CD4-positive, alpha-beta T cell treated with Interleukin-4 for 4 hours (primary cell): Measurements from ENCODE around the gene PTPRN2.
"Not testable (repeated sequence)": the region's sequence is repeated elsewhere in the genome, so short reads cannot be mapped to it uniquely, and the experiment has no call there.

Source experiments
- DNase-seq: peaks from one replicate; pipeline ENCODE4 v3.0.0-alpha.2; 2020

Gene PTPRN2

DNA sequence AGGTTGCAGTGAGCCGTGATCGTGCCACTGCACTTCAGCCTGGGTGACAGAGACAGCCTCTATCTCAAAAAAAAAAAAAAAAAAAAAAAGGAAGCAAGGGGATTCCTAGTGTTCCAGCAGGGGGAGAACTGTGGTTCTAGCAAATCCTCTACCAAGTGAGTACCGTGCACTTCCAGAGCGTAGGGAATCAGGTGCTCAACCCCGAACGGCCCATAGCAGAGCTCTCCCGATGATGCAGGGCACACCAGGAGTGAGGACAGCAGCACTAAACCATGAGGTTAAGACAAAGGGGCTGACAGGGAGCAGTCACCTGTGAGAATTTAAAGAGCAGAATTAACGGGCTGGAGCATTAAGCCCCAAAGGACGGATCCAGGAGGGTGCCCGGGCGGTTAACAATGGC lies 173.6 kb downstream of the PTPRN2 start:
- no peak for DNase-seq

DNA sequence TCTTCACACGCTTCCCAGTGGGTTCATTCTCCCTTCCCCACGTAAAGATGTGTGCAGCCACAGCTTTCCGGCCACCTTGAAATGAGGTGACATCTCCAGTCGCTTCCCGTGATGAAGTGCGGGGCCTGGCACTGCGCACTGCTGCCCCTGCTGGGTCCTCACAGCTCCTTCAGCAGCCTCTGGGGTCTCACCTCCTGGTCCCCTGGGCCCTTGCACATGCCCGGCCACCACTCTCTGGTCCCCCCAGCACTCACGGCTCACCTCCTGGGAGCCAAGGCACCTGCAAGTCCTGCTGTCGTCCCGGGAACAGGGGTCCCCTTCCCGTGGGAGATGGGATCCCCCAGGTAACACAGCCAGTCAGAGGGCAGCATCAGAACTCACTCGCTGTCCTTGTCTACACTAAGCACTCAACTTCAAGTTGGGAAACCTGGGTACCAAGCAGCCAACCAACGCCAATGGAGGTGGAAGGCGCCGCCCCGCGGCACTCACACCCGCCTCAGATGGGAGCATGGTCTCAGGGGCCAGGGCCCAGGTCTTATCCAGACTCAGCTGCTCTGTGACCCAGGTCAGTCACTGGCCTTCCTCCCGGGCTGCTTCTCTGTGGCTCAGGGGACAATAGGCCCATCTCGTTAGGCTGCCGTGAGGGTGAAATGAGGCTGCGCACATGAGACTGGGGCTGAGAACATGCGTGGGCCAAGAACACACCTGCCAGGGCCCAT lies 176.2 kb downstream of the PTPRN2 start:
- DNase-seq, result no peak

DNA sequence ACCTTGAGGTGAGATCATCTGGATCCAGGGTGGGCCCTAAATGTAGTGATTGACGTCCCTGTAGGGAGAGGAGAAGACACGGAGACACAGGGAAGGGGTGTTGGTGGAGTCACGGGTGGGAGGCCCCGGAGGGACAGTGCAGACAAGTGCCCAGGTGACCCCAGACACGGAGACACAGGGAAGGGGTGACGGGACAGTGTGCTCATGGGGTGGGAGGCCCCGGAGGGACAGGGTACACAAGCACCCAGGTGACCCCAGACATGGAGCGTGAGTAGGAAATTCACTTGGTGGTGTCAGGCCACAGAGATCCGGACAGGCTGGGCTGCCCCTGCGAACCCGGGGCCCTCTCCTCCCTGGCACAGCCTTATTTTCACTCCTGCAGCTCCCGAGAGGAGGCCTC lies 176.9 kb downstream of the PTPRN2 start:
- DNase-seq, result no peak

DNA sequence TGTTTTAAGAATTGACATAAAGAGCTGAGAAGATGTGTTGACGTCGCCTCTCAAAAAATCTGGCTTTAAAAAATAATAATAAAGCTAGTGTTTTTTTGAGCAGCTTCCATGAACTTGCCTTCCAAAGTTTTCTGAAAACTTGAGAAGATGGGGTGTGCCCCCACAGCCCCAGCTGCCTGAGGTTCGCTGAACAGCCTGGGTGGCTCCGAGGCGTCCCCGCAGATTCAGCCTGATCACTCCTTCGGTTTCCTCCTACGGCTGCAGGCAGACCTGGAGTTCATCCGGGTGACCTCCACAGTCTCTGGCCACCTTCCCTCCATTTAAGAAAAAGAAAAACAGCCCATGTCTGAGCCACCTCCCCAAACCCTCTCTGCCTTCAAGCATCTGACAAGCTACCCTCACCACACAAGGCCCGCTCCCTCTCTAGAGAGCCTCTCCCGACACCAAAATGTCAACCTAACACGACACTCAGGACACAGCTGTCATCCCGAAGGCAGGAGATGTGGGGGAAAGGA lies 177.8 kb downstream of the PTPRN2 start:
- DNase-seq, result no peak

DNA sequence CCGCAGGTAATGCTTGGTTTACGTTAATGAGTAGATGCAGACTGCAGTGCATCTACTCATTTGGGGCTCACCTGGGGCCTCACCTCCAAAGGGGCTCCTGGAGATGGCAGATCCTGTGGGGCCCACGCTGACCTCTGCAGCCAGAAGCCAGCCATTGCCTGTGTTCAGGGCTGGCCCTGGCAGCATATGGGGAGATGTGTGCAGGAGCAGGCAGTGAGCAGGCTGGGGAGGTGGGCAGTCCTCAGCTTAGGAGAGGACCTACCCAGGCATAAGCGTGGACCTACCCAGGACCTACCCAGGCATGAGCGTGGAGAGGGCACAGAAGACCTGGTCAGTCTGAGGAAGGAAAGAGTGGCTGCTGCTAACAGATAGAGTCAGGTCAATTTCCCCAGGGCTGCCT lies 178.5 kb downstream of the PTPRN2 start:
- no peak for DNase-seq

DNA sequence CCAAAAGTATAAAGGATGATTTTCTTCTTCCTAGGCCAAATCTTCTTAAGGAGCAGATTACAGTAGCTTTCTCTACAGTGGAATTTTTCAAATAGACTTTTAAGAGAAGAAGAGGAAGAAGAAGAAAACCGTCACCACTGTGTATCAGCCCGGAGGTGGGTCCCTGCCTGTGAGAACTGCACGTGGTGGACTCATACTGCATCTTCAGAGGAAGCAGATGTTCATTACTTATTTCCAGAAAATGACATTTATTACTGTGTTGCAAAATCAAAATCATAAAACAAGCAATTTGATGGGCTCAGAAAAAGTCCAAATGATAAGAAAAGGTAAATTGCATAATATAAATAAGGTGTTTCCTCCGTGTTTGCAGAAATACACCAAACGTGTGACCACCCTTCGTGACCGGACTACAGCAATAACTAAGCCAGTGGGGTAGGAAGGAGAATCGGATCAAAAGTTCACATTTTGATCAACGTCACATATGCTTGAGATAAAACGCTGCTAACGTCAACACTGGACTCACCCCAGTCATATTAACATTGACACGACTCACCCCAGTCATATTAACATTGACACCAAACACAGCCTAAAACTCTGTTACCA lies 179.2 kb downstream of the PTPRN2 start:
- no peak for DNase-seq

DNA sequence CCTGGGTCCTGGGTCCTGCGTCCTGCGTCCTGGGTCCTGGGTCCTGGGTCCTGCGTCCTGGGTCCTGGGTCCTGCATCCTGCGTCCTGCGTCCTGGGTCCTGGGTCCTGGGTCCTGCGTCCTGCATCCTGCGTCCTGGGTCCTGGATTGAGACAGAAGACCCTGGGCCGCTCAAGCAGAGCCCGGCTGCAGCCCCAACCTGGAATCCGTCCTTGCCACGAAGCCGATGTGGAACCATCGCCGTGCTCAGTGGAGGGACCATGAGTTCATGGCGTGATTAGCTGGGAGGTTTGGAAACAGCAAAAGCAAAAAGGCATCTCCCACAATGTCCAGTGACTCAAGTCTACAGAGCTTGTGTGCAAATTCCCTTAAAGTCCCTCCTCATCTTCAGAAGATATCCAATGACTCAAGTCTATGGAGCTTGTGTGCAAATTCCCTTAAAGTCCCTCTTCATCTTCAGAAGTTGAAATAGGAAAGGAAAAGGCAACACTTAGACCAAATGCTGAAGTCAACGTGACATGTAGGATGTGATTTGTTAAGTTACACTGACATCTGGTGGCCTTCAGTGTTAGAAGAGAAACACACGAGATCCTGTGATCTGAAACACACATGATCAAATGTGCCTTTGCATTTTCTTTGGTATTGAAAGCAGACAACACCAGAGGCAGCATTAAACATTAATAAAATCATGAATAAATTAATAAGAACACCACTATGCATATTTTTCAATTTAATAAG lies 179.9 kb downstream of the PTPRN2 start:
- no peak for DNase-seq

DNA sequence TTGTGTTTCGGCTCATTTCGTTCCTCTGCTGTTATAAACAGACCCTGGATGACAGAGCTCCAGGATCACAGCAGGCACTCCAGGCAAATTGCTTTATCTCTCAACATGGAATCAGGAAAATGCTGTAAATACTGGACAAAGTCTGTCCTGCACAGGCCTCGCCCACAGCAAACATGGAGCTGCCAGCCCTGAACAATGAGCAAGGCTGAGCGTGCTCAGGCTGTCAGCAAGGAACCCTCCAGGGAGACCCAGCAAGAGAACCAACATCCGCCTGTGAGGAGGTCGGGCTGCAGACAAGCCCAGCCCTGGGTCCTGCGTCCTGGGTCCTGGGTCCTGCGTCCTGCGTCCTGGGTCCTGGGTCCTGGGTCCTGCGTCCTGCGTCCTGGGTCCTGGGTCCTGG lies 180.8 kb downstream of the PTPRN2 start:
- no peak for DNase-seq

DNA sequence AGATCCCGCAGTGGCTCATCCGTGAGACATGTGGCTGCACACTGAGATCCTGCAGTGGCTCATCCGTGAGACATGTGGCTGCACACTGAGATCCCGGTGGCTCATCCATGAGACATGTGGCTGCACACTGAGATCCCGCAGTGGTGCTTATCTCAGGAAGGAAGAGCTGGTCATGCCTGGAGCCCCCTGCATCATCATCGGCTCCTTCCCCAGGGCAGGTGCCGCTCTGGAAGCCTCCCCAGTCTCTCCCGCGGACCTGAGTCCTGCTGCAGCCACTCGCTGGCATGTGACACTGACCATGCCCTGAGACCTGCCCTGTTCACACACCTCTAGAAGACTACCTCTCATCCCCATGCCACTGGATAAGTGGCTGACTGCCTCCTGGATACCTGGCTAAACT lies 181.3 kb downstream of the PTPRN2 start:
- DNase-seq, result no peak

DNA sequence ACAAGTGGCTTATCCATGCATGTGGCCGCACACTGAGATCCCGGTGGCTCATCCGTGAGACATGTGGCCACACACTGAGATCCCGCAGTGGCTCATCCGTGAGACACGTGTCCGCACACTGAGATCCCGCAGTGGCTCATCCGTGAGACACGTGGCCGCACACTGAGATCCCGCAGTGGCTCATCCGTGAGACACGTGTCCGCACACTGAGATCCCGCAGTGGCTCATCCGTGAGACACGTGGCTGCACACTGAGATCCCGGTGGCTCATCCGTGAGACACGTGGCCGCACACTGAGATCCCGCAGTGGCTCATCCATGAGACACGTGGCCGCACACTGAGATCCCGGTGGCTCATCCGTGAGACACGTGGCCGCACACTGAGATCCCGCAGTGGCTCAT lies 181.9 kb downstream of the PTPRN2 start:
- DNase-seq, result not testable (repeated sequence)

DNA sequence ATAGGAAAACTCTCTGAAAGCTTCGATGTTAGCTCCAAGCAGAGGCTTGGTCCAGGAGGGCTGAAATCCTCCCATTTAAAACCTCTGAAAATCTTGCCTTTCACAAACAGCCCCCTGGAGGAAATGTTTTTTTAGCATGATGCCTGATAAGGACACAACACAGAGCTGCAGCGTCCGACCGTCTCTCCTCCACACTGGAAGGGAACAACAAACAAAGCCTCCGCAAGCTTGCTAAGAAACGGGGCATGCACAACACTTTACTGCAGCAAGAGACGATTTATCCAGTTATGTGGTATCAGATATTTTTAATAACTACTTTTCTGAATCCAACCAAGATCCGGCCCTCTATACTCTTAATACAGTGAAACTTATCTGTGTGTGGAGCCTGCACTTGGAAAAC lies 182.3 kb downstream of the PTPRN2 start:
- no peak for DNase-seq

DNA sequence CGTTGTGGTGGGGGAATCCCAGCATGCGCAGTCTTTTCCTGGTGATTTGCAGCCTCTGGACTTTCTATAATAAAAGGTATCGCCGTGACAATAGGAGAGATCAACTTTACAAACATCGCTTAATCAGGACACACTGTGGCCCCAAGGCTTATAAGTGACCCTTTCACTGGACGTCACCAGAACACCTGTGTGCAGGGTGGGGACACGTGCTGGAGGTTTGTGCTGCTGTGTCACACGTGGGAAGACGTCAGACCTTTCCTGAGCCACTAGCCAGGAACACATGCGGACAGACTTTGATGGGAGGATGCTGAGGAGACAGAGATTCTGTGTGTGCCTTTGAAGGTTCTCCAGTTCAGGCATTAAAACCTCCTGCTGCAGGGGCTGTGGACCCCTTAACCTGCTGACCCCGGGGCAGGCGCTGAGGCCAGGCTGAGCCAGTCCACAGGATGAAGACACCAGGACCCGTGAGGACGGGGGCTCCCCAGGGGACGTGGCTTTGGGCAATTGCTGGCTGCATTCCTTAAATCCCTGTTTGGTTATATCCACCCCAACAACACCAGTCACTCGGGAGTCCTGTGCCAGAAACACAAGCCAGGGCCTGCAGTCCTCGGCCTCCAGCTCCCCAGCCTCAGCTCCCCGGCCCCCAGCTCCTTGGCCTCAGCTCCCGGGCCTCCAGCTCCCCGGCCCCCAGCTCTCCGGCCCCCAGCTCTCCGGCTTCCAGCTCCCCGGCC lies 183.4 kb downstream of the PTPRN2 start:
- DNase-seq, result no peak

DNA sequence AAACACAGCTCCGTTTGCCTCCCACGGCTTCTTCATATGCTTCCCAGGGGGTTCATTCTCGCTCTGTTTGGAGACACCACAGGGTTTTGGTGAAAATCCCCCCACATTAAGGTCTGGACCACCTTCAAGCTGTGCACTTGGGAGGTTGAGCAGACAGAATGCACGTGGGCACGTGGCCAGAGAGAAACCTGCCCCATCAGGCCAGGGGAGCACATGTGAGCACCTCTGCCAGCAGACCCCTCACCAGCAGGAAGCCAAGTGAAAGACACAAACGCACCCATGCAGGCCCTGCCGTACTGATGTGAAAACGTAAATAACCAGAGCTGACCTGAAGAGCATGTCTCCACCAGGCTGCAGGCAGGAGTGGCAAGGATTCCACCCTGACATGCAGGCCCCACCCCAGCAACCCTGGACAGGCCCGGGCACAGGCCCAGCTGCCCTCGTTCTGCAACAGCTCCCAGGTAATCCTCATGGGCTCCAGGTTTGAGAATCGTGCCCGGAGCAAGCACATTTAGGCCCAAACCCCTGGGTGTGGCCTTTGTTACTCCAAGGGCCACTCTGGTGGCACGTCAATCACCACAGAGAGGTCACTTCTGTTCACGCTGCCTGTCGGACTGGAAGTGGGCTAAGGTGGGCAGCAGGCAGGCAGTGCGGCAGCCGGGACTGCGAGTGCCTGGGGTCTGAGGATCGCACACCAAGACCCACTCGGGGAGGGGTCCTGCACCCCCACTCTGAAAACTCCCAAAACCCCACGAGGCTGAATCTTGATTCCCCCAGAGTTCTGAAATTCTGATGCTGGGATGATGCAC lies 184.4 kb downstream of the PTPRN2 start:
- DNase-seq, result no peak

DNA sequence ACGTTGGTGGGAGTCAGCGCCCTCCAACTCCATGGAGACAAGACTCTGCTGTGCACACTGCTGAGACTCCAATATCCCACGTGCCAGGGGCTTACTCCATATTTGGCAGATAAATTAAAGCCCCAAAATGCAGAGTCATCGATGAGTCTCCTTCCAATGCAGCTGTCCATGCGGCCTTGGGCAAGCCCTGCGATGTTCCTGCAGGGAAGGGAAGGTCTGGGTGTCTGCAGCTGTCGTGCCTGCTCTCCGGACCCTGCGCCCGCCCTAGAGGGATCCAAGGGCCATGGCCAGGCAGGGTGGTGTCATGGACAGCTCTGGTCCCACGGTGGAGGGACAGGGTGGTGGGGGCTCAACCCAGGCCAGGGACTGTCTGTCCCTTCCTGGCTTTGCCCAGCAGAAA lies 185.2 kb downstream of the PTPRN2 start:
- no peak for DNase-seq

DNA sequence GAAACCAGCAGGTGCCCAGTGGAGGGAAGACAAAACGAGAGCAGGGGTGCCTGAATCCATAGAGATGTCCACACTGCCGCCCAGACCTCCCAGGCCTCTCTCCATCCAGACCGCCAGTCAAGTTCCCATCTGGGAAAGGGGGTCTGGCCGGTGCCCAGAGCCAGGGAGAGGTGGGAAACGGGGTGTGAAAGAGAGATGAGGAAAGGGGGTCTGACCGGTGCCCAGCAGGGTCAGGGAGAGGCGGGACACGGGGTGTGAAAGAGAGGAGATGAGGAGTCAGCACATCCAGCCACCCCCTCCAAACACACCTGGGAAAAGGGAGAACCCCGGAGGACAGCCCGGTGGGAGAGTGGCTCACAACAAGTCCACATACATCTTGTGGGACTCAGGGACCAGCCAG lies 185.8 kb downstream of the PTPRN2 start:
- DNase-seq, result no peak

DNA sequence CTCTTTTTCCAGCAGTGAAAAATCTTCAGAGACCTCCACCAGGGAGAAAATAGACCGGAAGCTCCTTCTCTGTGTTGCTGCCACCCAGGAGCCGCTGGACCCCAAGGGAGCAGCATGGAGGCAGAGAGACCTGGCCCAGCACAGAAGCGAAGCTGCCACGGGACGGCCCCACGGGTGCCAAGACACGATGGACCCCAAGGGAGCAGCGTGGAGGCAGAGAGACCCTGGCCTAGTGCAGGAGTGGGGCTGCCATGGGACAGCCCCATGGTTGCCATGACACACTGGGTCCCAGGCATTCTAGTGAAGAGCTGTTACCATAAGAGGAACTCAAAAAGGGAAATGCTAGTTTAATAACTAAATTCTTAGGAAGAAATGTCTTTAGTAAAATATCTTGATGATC lies 186.3 kb downstream of the PTPRN2 start:
- no peak for DNase-seq

DNA sequence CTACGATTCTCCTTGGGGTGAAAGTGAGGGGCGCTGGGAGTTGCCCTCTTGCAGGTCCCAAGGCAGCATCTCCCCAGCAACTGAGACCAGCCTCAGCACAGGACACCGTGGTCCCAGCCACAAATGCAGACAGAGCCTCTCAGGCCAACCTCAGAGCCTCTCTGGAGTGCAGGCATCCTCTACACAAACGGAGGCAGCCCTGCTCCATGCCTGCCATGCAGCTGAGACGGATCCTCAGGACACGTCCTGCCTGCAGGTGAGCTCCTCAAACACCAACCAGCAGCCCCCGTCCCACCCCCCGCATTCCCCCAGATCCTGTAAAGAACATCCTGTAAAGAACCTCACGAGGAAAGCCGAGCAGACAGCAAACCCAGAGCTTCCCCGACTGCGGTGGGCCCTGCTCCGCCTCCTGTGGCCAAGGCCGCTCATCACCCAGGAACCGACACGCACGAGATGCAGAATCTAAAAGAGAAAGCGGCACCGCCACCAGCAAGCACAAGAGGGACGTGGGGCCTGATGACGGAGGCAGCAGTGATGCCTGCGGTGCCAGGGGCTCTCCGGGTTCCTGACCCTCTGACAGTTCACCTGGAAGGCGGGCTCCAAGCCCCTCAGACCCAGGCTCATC lies 186.9 kb downstream of the PTPRN2 start:
- no peak for DNase-seq

DNA sequence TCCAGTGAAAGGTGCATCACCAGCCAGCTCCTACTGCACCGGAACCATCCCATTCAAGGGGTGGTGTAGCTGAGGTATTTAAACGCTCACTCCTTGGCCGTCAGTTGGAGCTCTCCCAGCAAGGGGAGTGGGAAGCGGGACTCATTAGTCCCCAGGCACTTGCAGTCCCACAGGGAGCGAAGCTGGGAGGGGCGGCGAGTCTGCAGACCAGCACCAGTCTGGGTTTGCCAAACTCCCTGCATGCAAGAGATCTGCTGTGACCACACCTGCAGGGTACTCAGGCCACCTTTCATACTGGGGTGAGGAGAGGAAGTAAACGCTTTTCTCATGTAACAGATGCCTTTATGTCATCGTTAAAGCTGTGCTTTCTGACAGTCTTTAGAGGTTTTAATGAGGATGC lies 187.9 kb downstream of the PTPRN2 start:
- DNase-seq, result no peak

DNA sequence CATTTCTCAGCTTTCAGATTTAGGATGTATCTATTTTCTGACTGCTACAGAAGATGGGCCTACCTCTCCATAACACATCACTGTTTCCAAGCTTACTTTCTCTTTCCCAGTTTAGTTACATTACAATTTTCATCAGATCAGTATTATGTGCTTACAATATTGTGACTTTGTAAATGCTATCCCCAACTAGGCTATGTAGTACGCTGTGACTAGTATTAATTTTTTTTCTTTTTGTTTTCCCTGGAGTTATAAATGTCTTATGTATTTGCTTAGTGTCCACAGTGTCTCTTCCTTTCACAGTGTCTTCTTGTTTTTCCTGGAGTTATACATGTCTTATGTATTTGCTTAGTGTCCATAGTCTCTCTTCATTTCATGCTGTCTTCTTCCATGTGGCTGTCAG lies 188.9 kb downstream of the PTPRN2 start:
- DNase-seq, result no peak

DNA sequence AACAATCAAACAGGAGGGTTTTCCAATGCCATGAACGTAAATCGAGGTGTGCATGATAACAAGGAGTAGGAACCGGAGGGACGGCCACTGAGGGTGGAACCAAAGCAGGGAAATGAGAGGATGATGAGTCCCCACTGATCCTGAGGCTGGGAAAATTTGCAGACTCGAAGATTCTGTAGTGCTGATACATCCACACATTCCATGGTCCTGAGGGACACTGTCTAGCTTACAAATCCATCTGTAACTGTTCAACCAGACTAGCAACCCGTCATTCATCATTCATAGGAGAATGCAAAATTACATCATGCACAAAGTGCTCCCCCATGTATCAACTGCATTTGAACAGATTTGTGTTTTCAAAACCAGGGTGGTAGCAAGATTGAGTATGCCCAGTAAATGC lies 189.7 kb downstream of the PTPRN2 start:
- no peak for DNase-seq

DNA sequence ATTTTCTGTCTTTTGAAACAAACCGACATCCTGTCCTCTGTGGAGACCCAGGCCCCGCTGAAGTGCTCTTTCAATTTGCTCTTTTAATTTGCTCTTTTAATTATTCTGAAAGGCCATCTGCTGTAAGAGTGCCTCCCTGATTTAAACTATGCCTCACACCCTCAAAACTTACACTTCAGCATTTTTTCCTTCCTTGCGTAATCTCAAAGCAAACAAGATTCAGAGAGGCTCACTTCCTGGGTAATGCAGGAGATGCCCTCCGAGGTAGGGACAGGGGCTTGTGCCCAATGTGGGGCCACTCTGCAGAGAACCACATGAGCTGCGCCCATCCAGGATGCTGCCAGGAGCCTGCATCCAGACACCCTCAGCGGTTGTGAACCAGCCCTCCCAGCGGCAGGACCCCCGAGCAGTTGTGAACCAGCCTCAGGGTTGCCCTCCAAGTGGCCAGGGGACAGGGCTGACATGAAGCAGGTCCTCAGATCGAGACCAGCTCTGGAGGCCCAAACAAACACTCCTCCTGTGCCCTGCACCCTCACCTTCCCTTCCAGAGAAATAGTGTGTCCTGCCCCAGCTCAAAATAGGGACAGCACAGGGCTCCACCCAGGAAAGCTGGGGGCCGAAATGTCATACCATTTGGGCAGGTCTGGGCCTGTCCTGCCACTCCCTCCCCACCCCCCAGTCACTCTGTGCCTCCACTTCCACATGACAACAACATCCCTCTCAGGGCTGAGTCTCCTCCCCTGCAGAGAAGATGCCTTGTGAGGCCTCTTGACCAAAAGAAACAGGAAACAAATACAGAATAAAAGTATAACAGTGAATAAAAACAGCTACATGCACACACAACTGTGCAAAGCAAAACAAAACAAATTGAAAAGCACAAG lies 190.4 kb downstream of the PTPRN2 start:
- no peak for DNase-seq
